ENCODE measurements around the gene FILIP1L. TPM values are rescaled to one million over a fixed set of nuclear protein-coding genes. Genes with fewer than 3 reads are reported as not detected.

Gene FILIP1L
- total and polyA plus RNA-seq, 2 of the 13 experiments (the other 11 are each of a cell fraction or from before 2014, with no cell fraction given), result 8.1 to 187 TPM

GRCh38 chr3:100159331-100160153 lies 45.2 kb upstream of the FILIP1L start:
- H3K36me3 ChIP-seq (replicated peaks in 1 of 2; ENCODE audit: control insufficient read depth in 1 of 2, insufficient read depth in 2 of 2, low read length in 2 of 2), result no peaks in the 10 kb centered on the region; a peak in 3 of 5 replicates
- in situ Hi-C loops (cut with HindIII; ENCODE audit: extremely low pct_ligation_motif_present, low pct_unique_long_range_greater_than_20kb), result no loop called here
- ATAC-seq, result no peak
- BruUV-seq (replicated peaks), result no TSS peak
- no peak for TF ChIP-seq NFAT5 (CRISPR knock-in tag; IDR thresholded peaks at IDR 0.05)
- no peak for TF ChIP-seq MLX (CRISPR knock-in tag; IDR thresholded peaks at IDR 0.05)
- TF ChIP-seq REL (CRISPR knock-in tag; conservative IDR thresholded peaks at IDR 0.05), result no peak
- no peaks in the 10 kb centered on the region for H3K4me1 ChIP-seq (ENCODE audit: insufficient read depth, low read length)
- H3K4me3 ChIP-seq (replicated peaks in 1 of 3; ENCODE audit: insufficient read depth in 1 of 3, low read depth in 2 of 3, low read length in 3 of 3), result no peak overlapping the region
- CTCF ChIA-PET (ENCODE audit: low intra/inter-chr PET ratio, low total read pairs), result no interaction called here
- no peaks in the 10 kb centered on the region for H3K79me2 ChIP-seq (ENCODE audit: insufficient read depth, low read length)
- no peak overlapping the region for H3K9ac ChIP-seq (ENCODE audit: insufficient read depth, low read depth, low read length)
- no peak overlapping the region for H2AFZ ChIP-seq (ENCODE audit: low read length)
- H3K27ac ChIP-seq (ENCODE audit: extremely low read length, insufficient read depth, low read length), result no peak overlapping the region
- intact Hi-C loops (cut with micrococcal nuclease; ENCODE audit: unreplicated experiment), result no loop called here
- DNase-seq (ENCODE audit: low spot score), result no peak
- H3K27me3 ChIP-seq (ENCODE audit: control insufficient read depth in 1 of 2, insufficient read depth in 2 of 2, low read length in 2 of 2), result no peaks in the 10 kb centered on the region
- POLR2A ChIA-PET, result no interaction called here
- 89% methylated on average over 4 of the region's 4 CpGs for WGBS (ENCODE audit: low lambda C conversion rate)
- FAIRE-seq, result no peak
- no peak overlapping the region for H3K4me2 ChIP-seq (ENCODE audit: low read depth, low read length)
- no peaks in the 10 kb centered on the region for H4K20me1 ChIP-seq (ENCODE audit: insufficient read depth, low read length)
- H3K9me3 ChIP-seq (ENCODE audit: low read length), result peaks cover 12% of the 10 kb centered on the region

Measured in HepG2 (cell line).